Measurements from ENCODE around the gene SPCS1. TPM values are rescaled to one million over a fixed set of nuclear protein-coding genes. Genes with fewer than 3 reads are reported as not detected.

Gene SPCS1
- total RNA-seq, 1 donor: 67.0 TPM

DNA sequence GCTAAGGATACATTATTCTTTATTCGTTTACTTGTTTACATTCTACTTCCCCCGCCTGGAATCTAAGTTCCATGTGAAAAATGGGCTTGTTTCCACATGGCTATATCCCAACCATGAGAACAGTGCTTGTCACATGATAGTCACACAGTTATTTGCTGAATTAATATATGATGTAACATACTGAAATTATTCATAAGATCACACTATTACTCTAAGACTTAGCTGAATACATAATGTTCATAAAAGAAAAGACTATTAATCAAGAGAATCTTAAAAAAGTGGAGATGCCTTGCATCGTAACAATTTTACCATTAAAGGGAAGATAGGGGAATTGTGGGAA, 26.7 kb upstream of the SPCS1 start:
- Histone ChIP-seq H3K4me1 (ENCODE audit: insufficient read depth, low read length) (peaks cover 28% of the 10 kb centered on the region), H4K20me1 (ENCODE audit: insufficient read depth, low read length) (no peaks in the 10 kb centered on the region), H3K4me2 (ENCODE audit: insufficient read depth, low read length) (no peak overlapping the region), H3K9me3 (ENCODE audit: low read depth, low read length) (no peaks in the 10 kb centered on the region), H3K27me3 (ENCODE audit: insufficient read depth, low read length) (no peaks in the 10 kb centered on the region), H3K36me3 (ENCODE audit: insufficient read depth, low read length) (peaks cover 41% of the 10 kb centered on the region), H3K4me3 (ENCODE audit: insufficient read depth, low read length) (no peak overlapping the region), H3K79me2 (ENCODE audit: insufficient read depth, low read length) (peaks cover 74% of the 10 kb centered on the region), H2AFZ (ENCODE audit: low read length) (no peak overlapping the region), H3K27ac (ENCODE audit: low read depth, low read length) (peak overlapping the region; percentile 62)
- no peak for DNase-seq (ENCODE audit: insufficient read length, low spot score, missing footprints)
- TF ChIP-seq, protein P1, sequence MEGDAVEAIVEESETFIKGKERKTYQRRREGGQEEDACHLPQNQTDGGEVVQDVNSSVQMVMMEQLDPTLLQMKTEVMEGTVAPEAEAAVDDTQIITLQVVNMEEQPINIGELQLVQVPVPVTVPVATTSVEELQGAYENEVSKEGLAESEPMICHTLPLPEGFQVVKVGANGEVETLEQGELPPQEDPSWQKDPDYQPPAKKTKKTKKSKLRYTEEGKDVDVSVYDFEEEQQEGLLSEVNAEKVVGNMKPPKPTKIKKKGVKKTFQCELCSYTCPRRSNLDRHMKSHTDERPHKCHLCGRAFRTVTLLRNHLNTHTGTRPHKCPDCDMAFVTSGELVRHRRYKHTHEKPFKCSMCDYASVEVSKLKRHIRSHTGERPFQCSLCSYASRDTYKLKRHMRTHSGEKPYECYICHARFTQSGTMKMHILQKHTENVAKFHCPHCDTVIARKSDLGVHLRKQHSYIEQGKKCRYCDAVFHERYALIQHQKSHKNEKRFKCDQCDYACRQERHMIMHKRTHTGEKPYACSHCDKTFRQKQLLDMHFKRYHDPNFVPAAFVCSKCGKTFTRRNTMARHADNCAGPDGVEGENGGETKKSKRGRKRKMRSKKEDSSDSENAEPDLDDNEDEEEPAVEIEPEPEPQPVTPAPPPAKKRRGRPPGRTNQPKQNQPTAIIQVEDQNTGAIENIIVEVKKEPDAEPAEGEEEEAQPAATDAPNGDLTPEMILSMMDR (IDR thresholded peaks at IDR 0.05; ENCODE audit: extremely low read depth, low read depth, low read length): no peak

DNA sequence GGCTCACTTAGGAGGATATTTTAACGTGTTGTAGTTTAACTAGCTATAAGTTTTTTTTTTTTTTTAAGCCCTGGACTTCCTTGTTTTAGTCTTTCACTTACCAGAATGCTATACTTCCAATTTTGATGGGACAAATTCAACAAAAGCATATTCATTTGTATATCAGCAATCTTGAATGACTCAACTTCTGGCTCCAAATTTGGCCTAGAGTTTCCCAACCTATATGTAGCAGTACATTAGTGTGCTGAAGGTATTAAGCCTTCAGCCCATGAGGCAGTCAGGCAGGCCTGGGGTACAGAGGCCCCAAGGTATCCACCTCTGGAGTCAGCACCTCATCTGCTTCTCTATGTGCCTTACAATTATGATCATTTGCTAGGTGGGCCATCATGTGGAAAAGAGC, 26.1 kb upstream of the SPCS1 start:
- H4K20me1 ChIP-seq (ENCODE audit: insufficient read depth, low read length): no peaks in the 10 kb centered on the region
- no peaks in the 10 kb centered on the region for H3K9me3 ChIP-seq (ENCODE audit: low read depth, low read length)
- no peak overlapping the region for H2AFZ ChIP-seq (ENCODE audit: low read length)
- H3K36me3 ChIP-seq (ENCODE audit: insufficient read depth, low read length): peaks cover 38% of the 10 kb centered on the region
- no peaks in the 10 kb centered on the region for H3K27me3 ChIP-seq (ENCODE audit: insufficient read depth, low read length)
- no peak overlapping the region for H3K4me3 ChIP-seq (ENCODE audit: insufficient read depth, low read length)
- peak overlapping the region; percentile 62 for H3K27ac ChIP-seq (ENCODE audit: low read depth, low read length)
- no peak overlapping the region for H3K4me2 ChIP-seq (ENCODE audit: insufficient read depth, low read length)
- peaks cover 34% of the 10 kb centered on the region for H3K4me1 ChIP-seq (ENCODE audit: insufficient read depth, low read length)
- peaks cover 78% of the 10 kb centered on the region for H3K79me2 ChIP-seq (ENCODE audit: insufficient read depth, low read length)
- no peak for DNase-seq (ENCODE audit: insufficient read length, low spot score, missing footprints)
- TF ChIP-seq, protein P1 (IDR thresholded peaks at IDR 0.05; ENCODE audit: extremely low read depth, low read depth, low read length): no peak

DNA sequence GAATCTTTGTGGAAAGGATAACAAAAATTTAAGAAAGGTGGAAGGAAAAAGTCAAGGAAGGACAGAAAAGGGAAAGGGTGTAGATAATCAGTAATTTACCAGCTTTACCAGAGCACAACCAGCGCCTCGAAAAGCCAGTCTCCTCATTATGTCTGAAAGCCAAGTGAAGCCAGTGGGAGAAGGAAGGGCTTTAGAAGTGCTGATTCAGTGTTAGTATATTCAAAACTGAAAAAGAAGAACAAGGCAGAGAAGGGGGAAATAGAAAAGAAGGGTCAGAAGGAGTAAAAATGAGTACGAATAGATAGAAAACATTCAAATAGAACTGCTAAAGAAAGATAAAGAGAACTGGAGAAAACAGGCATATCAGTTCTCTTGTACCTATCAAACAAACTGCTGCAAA, 24.3 kb upstream of the SPCS1 start:
- peaks cover 37% of the 10 kb centered on the region for H3K4me1 ChIP-seq (ENCODE audit: insufficient read depth, low read length)
- DNase-seq (ENCODE audit: insufficient read length, low spot score, missing footprints): no peak
- peak overlapping the region; percentile 35 for H3K4me2 ChIP-seq (ENCODE audit: insufficient read depth, low read length)
- H3K36me3 ChIP-seq (ENCODE audit: insufficient read depth, low read length): peaks cover 27% of the 10 kb centered on the region
- peaks cover 3% of the 10 kb centered on the region for H4K20me1 ChIP-seq (ENCODE audit: insufficient read depth, low read length)
- peaks cover 79% of the 10 kb centered on the region for H3K79me2 ChIP-seq (ENCODE audit: insufficient read depth, low read length)
- H3K27ac ChIP-seq (ENCODE audit: low read depth, low read length): peak overlapping the region; percentile 85
- no peaks in the 10 kb centered on the region for H3K27me3 ChIP-seq (ENCODE audit: insufficient read depth, low read length)
- TF ChIP-seq, protein P1 (IDR thresholded peaks at IDR 0.05; ENCODE audit: extremely low read depth, low read depth, low read length): no peak
- no peak overlapping the region for H2AFZ ChIP-seq (ENCODE audit: low read length)
- no peak overlapping the region for H3K4me3 ChIP-seq (ENCODE audit: insufficient read depth, low read length)
- H3K9me3 ChIP-seq (ENCODE audit: low read depth, low read length): no peaks in the 10 kb centered on the region

DNA sequence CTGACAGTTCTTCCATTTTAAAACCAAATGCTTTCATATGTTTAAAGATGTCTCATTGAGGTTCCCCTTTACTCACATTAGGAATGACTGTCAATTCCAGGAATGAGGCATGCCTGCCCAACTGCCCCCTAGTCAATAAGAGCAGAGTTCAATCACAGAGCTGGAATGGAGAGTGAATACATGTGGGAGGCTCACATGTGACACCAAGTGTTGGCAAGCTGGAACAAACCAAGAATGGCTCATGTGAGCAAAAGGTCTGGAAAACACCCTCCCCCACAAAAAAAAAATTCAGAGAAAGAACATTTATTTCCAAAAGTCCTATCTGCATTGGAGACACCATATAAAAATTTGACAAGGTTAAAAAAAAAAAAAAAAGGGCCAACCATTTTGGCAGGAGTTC, 23.9 kb upstream of the SPCS1 start:
- Histone ChIP-seq H3K4me3 (ENCODE audit: insufficient read depth, low read length) (no peak overlapping the region), H3K9me3 (ENCODE audit: low read depth, low read length) (no peaks in the 10 kb centered on the region), H3K36me3 (ENCODE audit: insufficient read depth, low read length) (peaks cover 26% of the 10 kb centered on the region), H3K27ac (ENCODE audit: low read depth, low read length) (peak overlapping the region; percentile 85), H3K27me3 (ENCODE audit: insufficient read depth, low read length) (no peaks in the 10 kb centered on the region), H3K4me1 (ENCODE audit: insufficient read depth, low read length) (peaks cover 41% of the 10 kb centered on the region), H3K4me2 (ENCODE audit: insufficient read depth, low read length) (peak overlapping the region; percentile 35), H4K20me1 (ENCODE audit: insufficient read depth, low read length) (peaks cover 6% of the 10 kb centered on the region), H3K79me2 (ENCODE audit: insufficient read depth, low read length) (peaks cover 81% of the 10 kb centered on the region), H2AFZ (ENCODE audit: low read length) (no peak overlapping the region)
- TF ChIP-seq, protein P1 (IDR thresholded peaks at IDR 0.05; ENCODE audit: extremely low read depth, low read depth, low read length): peak; percentile 37
- DNase-seq (ENCODE audit: insufficient read length, low spot score, missing footprints): peak; percentile 96

Measured in osteoblast (primary cell).